GM20000 (cell line): ENCODE results near the gene KIFC3.

Source experiments
- DNase-seq: peaks from one replicate; pipeline ENCODE4 v3.0.0; 2012; ENCODE audit warnings: low spot score
- TF ChIP-seq, protein P1 (sequence below): IDR thresholded peaks from 2 replicates; pipeline ENCODE4 v1.5.1; 2012; ENCODE audit warnings: mild to moderate bottlenecking, control low read depth; ENCODE audit errors: extremely low read depth, missing control alignments

Gene KIFC3

DNA sequence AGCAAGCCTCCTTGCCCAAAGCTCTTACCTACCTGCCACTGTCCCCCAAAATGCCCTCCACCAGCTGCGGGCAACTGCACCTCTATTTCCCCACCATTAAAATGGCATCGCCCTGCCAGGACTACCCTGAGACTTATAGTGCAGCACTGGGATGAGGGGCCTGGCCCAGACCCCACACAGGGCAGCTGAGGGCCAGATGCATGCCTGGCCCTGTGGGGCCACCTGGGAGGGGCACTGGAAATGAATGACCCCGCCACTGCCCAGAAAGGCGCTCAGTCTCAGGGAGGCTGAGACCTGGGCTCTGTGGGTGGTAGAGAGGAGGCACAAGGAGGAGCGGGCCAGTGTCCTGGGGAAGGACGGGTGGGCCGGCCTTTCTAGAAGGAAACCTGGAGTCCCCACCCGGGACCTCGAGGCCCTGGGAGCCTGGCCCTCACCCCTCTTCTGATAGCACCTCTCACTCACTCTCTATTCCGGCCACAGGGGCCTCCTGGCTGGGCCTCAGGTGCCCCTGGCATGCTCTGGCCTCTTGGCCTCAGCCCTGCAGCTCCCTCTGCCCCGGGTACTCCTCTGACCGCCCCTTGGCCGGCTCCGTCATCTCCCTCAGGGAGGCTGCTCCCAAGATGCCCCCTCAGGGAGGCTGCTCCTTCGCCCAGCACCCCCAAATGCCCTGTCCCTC, 39.8 kb downstream of the KIFC3 start:
- TF ChIP-seq, protein P1, sequence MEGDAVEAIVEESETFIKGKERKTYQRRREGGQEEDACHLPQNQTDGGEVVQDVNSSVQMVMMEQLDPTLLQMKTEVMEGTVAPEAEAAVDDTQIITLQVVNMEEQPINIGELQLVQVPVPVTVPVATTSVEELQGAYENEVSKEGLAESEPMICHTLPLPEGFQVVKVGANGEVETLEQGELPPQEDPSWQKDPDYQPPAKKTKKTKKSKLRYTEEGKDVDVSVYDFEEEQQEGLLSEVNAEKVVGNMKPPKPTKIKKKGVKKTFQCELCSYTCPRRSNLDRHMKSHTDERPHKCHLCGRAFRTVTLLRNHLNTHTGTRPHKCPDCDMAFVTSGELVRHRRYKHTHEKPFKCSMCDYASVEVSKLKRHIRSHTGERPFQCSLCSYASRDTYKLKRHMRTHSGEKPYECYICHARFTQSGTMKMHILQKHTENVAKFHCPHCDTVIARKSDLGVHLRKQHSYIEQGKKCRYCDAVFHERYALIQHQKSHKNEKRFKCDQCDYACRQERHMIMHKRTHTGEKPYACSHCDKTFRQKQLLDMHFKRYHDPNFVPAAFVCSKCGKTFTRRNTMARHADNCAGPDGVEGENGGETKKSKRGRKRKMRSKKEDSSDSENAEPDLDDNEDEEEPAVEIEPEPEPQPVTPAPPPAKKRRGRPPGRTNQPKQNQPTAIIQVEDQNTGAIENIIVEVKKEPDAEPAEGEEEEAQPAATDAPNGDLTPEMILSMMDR = no peak
- DNase-seq = no peak

DNA sequence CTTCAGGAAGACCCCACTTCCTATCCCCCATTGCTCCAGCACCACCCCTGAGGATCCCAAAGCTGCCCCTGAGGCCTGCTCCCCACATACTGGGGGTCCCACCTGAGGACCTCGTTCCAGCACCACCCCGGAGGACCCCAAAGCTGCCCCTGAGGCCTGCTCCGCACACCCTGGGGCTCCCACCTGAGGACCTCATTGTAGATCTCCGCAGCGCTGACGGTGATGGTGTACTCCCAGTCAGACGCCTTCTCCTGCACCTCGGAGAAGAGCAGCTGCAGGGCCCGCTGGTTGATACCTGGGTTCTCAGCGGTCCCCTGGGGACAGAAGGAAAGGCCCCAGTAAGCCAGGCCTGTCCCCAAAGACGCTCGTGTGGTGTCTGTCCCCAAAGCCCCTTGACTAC, 40.3 kb downstream of the KIFC3 start:
- TF ChIP-seq, protein P1 = no peak
- no peak for DNase-seq

DNA sequence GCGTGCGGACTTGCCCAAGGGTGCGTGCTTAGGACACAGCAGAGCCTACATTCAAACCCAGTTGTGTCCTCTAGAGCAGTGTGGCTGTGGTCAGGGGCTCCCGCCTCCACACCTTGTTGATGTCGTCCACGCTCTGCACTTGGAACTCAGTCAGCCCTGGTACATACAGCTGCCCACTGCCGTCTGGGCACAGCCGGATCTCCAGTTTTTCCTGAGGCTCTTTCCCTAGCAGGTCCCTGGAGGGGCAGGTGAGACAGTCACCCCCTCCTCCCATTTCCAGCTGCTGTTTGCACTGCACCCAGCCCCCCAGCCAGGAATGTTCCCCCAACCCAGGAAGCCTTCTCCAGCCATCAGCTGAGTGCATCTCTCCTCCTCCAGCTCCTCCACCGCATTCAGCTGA, 41.0 kb downstream of the KIFC3 start:
- TF ChIP-seq, protein P1 = no peak
- DNase-seq = no peak

DNA sequence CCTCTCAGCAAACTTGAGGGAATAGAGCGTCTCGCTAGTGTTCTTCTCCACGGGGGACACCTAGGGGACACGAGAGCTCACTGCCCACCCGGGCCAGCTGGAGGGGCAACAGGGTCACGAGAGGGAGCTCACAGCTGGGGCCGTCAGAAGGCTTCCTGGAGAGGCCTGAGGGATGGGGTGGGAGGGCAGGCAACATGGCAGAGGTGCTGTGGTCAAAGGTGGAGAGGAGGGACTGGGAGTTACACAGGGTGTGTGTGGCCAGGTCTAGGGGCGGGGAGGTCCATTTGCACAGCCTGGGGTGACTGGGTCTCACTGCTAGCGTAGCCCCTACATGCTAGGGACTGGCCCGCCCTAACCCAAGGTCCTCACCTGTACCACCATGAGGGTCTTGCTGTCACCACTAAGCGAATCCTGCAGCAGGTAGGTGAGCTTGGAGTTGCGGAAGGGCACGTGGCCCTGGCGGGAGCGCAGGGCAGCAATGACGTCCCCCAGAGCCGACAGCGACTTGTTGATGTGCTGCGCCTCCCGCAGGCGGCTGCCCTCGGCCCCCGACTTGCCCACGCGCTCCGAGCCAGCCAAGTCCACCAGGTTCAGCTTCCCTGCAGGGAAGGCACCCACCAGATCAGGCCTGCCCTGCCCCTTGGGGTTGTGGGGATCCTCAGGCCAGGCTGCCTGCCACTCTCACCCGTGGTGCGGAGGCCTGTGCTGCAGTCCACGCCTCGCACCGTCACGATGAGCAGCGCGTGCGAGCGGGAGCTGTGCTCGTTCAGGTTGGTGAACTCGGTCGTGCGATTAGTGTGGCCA, 41.7 kb downstream of the KIFC3 start:
- DNase-seq = no peak
- TF ChIP-seq, protein P1 = no peak

DNA sequence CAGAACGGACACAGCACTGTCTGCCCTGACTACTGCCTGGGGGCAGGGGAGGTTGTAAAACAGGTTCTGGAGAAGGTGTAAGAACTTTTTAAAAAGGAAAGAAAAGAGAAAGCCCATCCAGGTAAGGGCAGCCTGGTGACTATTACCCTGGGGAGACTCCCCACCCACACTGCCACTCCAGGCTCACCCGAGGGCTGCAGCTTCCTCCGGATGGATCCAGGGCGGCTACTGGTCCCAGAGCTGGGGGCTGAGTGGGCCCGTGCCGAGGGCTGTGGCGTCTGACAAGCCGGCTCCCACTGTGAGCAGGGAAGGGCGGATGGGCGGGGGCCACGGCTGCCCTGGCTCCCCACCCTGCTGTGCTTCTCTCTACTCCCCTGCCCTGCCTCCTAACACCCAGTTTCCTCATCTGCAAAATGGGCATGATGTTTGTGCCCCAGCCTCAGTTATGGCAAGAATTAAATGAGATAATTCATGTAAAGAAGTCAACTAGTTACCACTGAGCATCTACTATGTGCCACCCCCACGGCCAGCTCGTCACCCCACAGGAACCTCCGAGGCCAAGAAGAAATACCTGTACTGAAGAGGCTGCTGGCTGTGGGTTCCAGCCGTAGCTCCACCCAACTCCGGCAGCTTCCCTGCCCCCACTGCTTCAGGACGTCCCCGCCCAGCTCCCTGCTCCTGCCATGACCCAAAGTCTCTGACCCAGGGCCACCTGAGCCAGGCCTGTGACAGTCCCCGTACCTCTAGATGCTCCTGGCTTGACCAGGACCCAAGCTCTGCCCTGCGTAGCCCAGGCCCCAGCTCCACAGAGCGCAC, 42.5 kb downstream of the KIFC3 start:
- DNase-seq = no peak
- TF ChIP-seq, protein P1 = no peak

DNA sequence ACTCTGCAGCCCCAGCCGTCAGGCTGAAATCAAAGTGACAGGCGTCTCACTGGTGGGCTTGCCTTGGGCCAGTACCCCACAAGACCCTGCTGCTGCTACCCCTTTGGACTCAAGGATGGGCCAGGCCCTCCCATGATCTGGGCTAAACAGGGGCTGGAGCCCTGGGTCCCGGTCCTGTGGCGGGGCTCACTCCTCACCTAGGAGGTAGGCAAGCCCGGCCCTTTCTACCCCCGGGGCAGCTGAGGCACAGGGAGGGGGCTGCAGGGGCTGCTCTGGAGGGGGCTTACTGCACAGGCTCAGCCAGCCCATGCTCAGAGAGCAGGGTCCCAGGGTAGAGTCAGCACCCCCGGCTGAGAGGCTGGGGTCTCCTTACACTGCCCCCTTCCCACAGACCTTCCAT, 43.2 kb downstream of the KIFC3 start:
- DNase-seq = no peak
- TF ChIP-seq, protein P1 = no peak
